ENCODE results near the gene SNAP47.

DNA sequence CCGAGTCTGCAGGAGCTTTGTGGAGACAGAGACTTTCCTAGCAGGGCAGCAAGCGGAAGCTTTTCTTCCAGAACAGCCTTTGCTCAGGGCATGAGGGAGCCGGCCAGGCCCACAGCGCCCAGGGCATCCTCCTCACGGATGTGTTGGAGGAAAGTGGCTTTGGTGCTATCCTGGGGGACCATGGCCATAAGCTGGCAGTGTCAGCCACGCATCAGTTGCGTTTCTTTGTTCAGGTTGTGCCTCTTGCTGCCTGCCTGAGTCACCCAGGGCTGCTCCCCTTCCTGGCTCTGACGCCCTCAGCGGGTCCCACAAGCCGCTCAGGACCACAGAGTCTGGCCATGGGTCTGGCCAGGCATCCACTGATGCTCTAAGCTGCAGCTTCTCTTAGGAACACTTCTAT is 40.6 kb downstream of the SNAP47 start:
- no peak for TF ChIP-seq POLR2AphosphoS5 (IDR thresholded peaks at IDR 0.05; ENCODE audit: low read depth, low read length)
- TF ChIP-seq, protein P1, sequence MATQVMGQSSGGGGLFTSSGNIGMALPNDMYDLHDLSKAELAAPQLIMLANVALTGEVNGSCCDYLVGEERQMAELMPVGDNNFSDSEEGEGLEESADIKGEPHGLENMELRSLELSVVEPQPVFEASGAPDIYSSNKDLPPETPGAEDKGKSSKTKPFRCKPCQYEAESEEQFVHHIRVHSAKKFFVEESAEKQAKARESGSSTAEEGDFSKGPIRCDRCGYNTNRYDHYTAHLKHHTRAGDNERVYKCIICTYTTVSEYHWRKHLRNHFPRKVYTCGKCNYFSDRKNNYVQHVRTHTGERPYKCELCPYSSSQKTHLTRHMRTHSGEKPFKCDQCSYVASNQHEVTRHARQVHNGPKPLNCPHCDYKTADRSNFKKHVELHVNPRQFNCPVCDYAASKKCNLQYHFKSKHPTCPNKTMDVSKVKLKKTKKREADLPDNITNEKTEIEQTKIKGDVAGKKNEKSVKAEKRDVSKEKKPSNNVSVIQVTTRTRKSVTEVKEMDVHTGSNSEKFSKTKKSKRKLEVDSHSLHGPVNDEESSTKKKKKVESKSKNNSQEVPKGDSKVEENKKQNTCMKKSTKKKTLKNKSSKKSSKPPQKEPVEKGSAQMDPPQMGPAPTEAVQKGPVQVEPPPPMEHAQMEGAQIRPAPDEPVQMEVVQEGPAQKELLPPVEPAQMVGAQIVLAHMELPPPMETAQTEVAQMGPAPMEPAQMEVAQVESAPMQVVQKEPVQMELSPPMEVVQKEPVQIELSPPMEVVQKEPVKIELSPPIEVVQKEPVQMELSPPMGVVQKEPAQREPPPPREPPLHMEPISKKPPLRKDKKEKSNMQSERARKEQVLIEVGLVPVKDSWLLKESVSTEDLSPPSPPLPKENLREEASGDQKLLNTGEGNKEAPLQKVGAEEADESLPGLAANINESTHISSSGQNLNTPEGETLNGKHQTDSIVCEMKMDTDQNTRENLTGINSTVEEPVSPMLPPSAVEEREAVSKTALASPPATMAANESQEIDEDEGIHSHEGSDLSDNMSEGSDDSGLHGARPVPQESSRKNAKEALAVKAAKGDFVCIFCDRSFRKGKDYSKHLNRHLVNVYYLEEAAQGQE (IDR thresholded peaks at IDR 0.05; ENCODE audit: insufficient read depth in 1 of 2, low read depth in 2 of 2, low read length in 2 of 2) = no peak
- TF ChIP-seq TAF1 (IDR thresholded peaks at IDR 0.05; ENCODE audit: borderline replicate concordance, insufficient read depth, low read length) = no peak
- no peak for TF ChIP-seq FOXP2 (optimal IDR thresholded peaks at IDR 0.05; ENCODE audit: borderline replicate concordance, extremely low read depth, extremely low read length, insufficient read depth)

Data from PFSK-1 (cell line).